AML-193 (cell line): Measurements from ENCODE around the gene COPE.

Experiments used
- DNase-seq, 2 experiments: peaks; one replicate each; lab custom pipeline; 2025; lab: John Stamatoyannopoulos, UW

Gene COPE

GRCh38 chr19:18850471-18851375 lies 68.5 kb downstream of the COPE start:
- DNase-seq: no peak

GRCh38 chr19:18849838-18850400 lies 69.3 kb downstream of the COPE start:
- DNase-seq: no peak
